K562 (cell line): ENCODE results near the gene HMX1. TPM values are rescaled to one million over a fixed set of nuclear protein-coding genes. Genes with fewer than 3 reads are reported as not detected.

Experiments used
- ATAC-seq: fragments of 200-7000 bp; cut with Tn5 transposase; 3 replicates; pipeline ENCODE4 v1.9.1; 2020; ENCODE audit warnings: moderate library complexity
- BruUV-seq: library from RNA; stranded (reverse); fragments of 400-500 nt; replicated peaks from 2 replicates; lab custom pipeline; 2021; lab: Mats Ljungman, UMichigan
- CTCF ChIA-PET: fragments of 300-600 bp; formaldehyde crosslinking; extraction: SDS; loops from one replicate; lab custom pipeline; 2021; ENCODE audit warnings: low intra/inter-chr PET ratio; lab: Yijun Ruan, JAX
- POLR2A ChIA-PET: fragments of 300-600, 350-650 bp; sonication (Branson Sonifier 250); formaldehyde crosslinking; extraction: SDS; loops from one replicate; lab custom pipeline; 2021; ENCODE audit warnings: antibody characterized with exemption, inconsistent platforms; lab: Yijun Ruan, JAX
- DNase-seq, 4 experiments: peaks; one replicate each; pipeline versions ENCODE4 v3.0.0 to v3.0.0-alpha.2; 2011 to 2018; ENCODE audit warnings: low spot score in 3 of 4, mixed read lengths in 3 of 4; ENCODE audit errors: extremely low read depth in 1 of 4
- FAIRE-seq: peaks from 2 replicates; lab custom pipeline; 2011; peaks lifted over from hg19 to GRCh38; lab: Jason Lieb, UNC
- H2AFZ ChIP-seq: 2 replicates; pipeline ENCODE4 v1.6.0; 2011; ENCODE audit warnings: low read depth, low read length, control low read depth, inconsistent platforms
- H3K27ac ChIP-seq: fragments of 200-600 bp; 3 replicates; pipeline ENCODE4 v1.8.0; 2011; ENCODE audit warnings: low read depth, mild to moderate bottlenecking, control low read depth, inconsistent platforms, low read length, moderate library complexity, mixed read lengths; ENCODE audit errors: extremely low read depth
- H3K27me3 ChIP-seq, 2 experiments: fragments of 300-600 bp in 1 of 2; 2 replicates in 1 of 2; 3 replicates in 1 of 2; pipeline versions ENCODE4 v1.6.0 to v1.8.0; 2011; ENCODE audit warnings: inconsistent platforms in 2 of 2, low read length in 2 of 2, mild to moderate bottlenecking in 1 of 2, mixed read lengths in 1 of 2, moderate library complexity in 1 of 2; ENCODE audit not compliant: control insufficient read depth in 2 of 2, insufficient read depth in 2 of 2
- H3K36me3 ChIP-seq: fragments of 300-600 bp; 3 replicates; pipeline ENCODE4 v1.8.0; 2011; ENCODE audit warnings: mild to moderate bottlenecking, low read length, inconsistent platforms; ENCODE audit not compliant: control insufficient read depth, insufficient read depth
- H3K4me1 ChIP-seq, 2 experiments: fragments of 200-600 bp in 1 of 2; replicated peaks in 1 of 2; 2 replicates in 1 of 2; 3 replicates in 1 of 2; pipeline versions ENCODE4 v1.5.1 to v1.8.0; 2011; ENCODE audit warnings: inconsistent platforms in 2 of 2, low read length in 2 of 2, mild to moderate bottlenecking in 1 of 2, mixed read lengths in 1 of 2, moderate library complexity in 1 of 2; ENCODE audit not compliant: control insufficient read depth in 2 of 2, insufficient read depth in 2 of 2
- H3K4me2 ChIP-seq: 2 replicates; pipeline ENCODE4 v1.6.1; 2011; ENCODE audit warnings: low read length, control low read depth, inconsistent platforms, mixed read lengths; ENCODE audit not compliant: insufficient read depth
- H3K4me3 ChIP-seq: fragments of 200-600 bp; sonication (generic), shearing (Covaris generic); 2 replicates; pipeline ENCODE4 v1.5.1; 2016; ENCODE audit warnings: control low read depth, inconsistent platforms
- H3K79me2 ChIP-seq: fragments of 200-600 bp; 3 replicates; pipeline ENCODE4 v1.8.0; 2011; ENCODE audit warnings: low read length, inconsistent platforms; ENCODE audit not compliant: control insufficient read depth, insufficient read depth
- H3K9ac ChIP-seq, 2 experiments: 2 replicates each; pipeline versions ENCODE4 v1.6.0 to v1.6.1; 2011; ENCODE audit warnings: low read depth in 2 of 2, low read length in 2 of 2, control low read depth in 1 of 2, inconsistent platforms in 1 of 2, mild to moderate bottlenecking in 1 of 2, mixed read lengths in 1 of 2; ENCODE audit not compliant: insufficient read depth in 1 of 2
- H3K9me1 ChIP-seq: one replicate; pipeline ENCODE4 v1.6.0; 2011; ENCODE audit warnings: inconsistent platforms, mild to moderate bottlenecking, low read length, moderate library complexity; ENCODE audit not compliant: control insufficient read depth, insufficient read depth
- H3K9me3 ChIP-seq: replicated peaks from 2 replicates; pipeline ENCODE4 v1.5.1; 2011; ENCODE audit warnings: low read depth, low read length, inconsistent platforms; ENCODE audit not compliant: control insufficient read depth, insufficient read depth
- H4K20me1 ChIP-seq: replicated peaks from 2 replicates; pipeline ENCODE4 v1.6.1; 2011; ENCODE audit warnings: low read length, inconsistent platforms, mixed read lengths; ENCODE audit not compliant: control insufficient read depth, insufficient read depth
- EP300 ChIP-seq: IDR thresholded peaks from 2 replicates; pipeline ENCODE4 v1.6.1; 2012; ENCODE audit warnings: low read length, improper control_type of control experiment
- FOXP1 ChIP-seq: sonication (generic); formaldehyde crosslinking; IDR thresholded peaks from 2 replicates; pipeline ENCODE4 v1.8.0; 2022; ENCODE audit warnings: mild to moderate bottlenecking, missing genetic modification reagents
- FUS ChIP-seq: fragments of 200-400 bp; formaldehyde crosslinking; optimal IDR thresholded peaks from 2 replicates; pipeline ENCODE3; 2017; ENCODE audit warnings: low read depth, low read length
- GTF2E2 ChIP-seq: fragments of 200-800 bp; sonication (Bioruptor generic); IDR thresholded peaks from 2 replicates; pipeline ENCODE4 v1.6.1; 2016; ENCODE audit warnings: missing genetic modification characterization, missing compliant biosample characterization
- HNRNPH1 ChIP-seq: fragments of 200-400 bp; formaldehyde crosslinking; optimal IDR thresholded peaks from 2 replicates; pipeline ENCODE3; 2017; ENCODE audit warnings: low read depth, mild to moderate bottlenecking, low read length, moderate library complexity
- PYGO2 ChIP-seq: fragments of 450-650 bp; IDR thresholded peaks from 2 replicates; pipeline ENCODE4 v1.6.1; 2016; ENCODE audit warnings: mild to moderate bottlenecking, missing genetic modification characterization, moderate library complexity, missing compliant biosample characterization
- SP1 ChIP-seq: sonication (generic); formaldehyde crosslinking; IDR thresholded peaks from 2 replicates; pipeline ENCODE4 v1.8.1; 2022; ENCODE audit warnings: mild to moderate bottlenecking, missing genetic modification reagents
- WGBS: fragments of 100-300 bp; shearing (Covaris generic); methylation state at CpG from one replicate; pipeline ENCODE4 v1.1.6; 2016; ENCODE audit warnings: low coverage, mixed read lengths; ENCODE audit not compliant: insufficient coverage; ENCODE audit errors: missing lambda C conversion rate; 5-methylcytosine and 5-hydroxymethylcytosine counted together
- in situ Hi-C: fragments of 300-500 bp; cut with MboI; formaldehyde crosslinking; loops from 4 replicates; pipeline ENCODE4 v1.15.0; 2018; ENCODE audit warnings: inconsistent platforms, mixed read lengths
- intact Hi-C: fragments of 100-400 bp; cut with micrococcal nuclease; formaldehyde crosslinking; loops from 2 replicates; pipeline ENCODE4 v1.14.2; 2022
- polyA plus RNA-seq, 8 experiments: library from polyadenylated mRNA; depleted of rRNA in 4 of 8; stranded (reverse) in 5 of 8; unstranded in 3 of 8; fragments of >200 nt; fragmentation: Nextera tagmentation in 2 of 8; fragmentation: Illumina TruSeq in 1 of 8; extraction: Ambion mirVana in 2 of 8; extraction: Trizol in 1 of 8; gene quantifications; 2 replicates each; pipeline versions ENCODE4 v1.2.1 to v1.2.3, GENCODE V29; 2011 to 2014; ENCODE audit warnings: inconsistent platforms in 1 of 8, missing spikeins in 1 of 8
- total RNA-seq, 7 experiments: library from RNA; depleted of rRNA in 6 of 7; stranded (reverse); fragments of >200 nt in 6 of 7; fragmentation: Illumina TruSeq in 2 of 7; extraction: Trizol in 2 of 7; gene quantifications; 2 replicates each; pipeline versions ENCODE4 v1.2.1 to v1.2.3, GENCODE V29; 2011 to 2021; ENCODE audit warnings: low replicate concordance in 1 of 7

Gene HMX1
- total and polyA plus RNA-seq, 9 of the 15 experiments (the other 6 are each of a cell fraction or from before 2014, with no cell fraction given): not detected

- in situ Hi-C loops: no loop called here
- no peak for ATAC-seq
- Histone ChIP-seq H2AFZ (no peak overlapping the region), H3K27ac (no peak overlapping the region), H3K27me3 (peaks cover 3 to 61% of the 10 kb centered on the region in 2 experiments; a peak in 3 of 5 replicates), H3K79me2 (no peaks in the 10 kb centered on the region), H3K36me3 (no peaks in the 10 kb centered on the region), H4K20me1 (peaks cover 4% of the 10 kb centered on the region; the same call in 1 of the 2 replicates), H3K9me1 (no peaks in the 10 kb centered on the region), H3K4me1 (no peaks in the 10 kb centered on the region; a peak in 1 of 5 replicates), H3K4me3 (no peak overlapping the region), H3K9me3 (no peaks in the 10 kb centered on the region), H3K9ac (no peak overlapping the region), H3K4me2 (no peak overlapping the region)
- no peak for FAIRE-seq
- WGBS: 0% methylated on average over 8 of the region's 8 CpGs
- no peak for DNase-seq
- BruUV-seq: no TSS peak
- intact Hi-C loops: no loop called here
- ChIA-PET POLR2A (no interaction called here), CTCF (no interaction called here)
- no peak for TF ChIP-seq FOXP1 (CRISPR knock-in tag)
- no peak for TF ChIP-seq FUS
Measured at GRCh38 chr4:8850830-8851188, 20.8 kb downstream of the HMX1 start.

GRCh38 chr4:8850074-8850829 lies 21.4 kb downstream of the HMX1 start:
- intact Hi-C loops (no loop called here), in situ Hi-C loops (no loop called here)
- TF ChIP-seq PYGO2 (tag) (no peak), HNRNPH1 (no peak), GTF2E2 (no peak), SP1 (CRISPR knock-in tag) (no peak), EP300 (no peak)
- CTCF ChIA-PET: no interaction called here
- H3K27me3 ChIP-seq: peaks cover 0 to 57% of the 10 kb centered on the region in 2 experiments; a peak in 3 of 5 replicates
- H3K79me2 ChIP-seq: no peaks in the 10 kb centered on the region
- no peak overlapping the region for H3K27ac ChIP-seq
- WGBS: under 1% methylated on average over 22 of the region's 23 CpGs
- no peak overlapping the region for H3K4me3 ChIP-seq
- ATAC-seq (no peak; the same call in 2 of the 3 replicates), DNase-seq (no peak), FAIRE-seq (no peak)
- POLR2A ChIA-PET: no interaction called here
- no peaks in the 10 kb centered on the region for H3K36me3 ChIP-seq
- H2AFZ ChIP-seq: no peak overlapping the region
- no peak overlapping the region for H3K4me2 ChIP-seq
- BruUV-seq: no TSS peak
- H3K9ac ChIP-seq: no peak overlapping the region
- no peaks in the 10 kb centered on the region; a peak in 1 of 5 replicates for H3K4me1 ChIP-seq
- no peaks in the 10 kb centered on the region for H3K9me1 ChIP-seq
- H3K9me3 ChIP-seq: no peaks in the 10 kb centered on the region
- H4K20me1 ChIP-seq: peaks cover 4% of the 10 kb centered on the region; the same call in 1 of the 2 replicates
